Inflammatory macrophage treated with lipopolysaccharide for 1 hour (primary cell): ENCODE results near the gene PANK4.

ENCODE experiments used
- DNase-seq, 2 donors: peaks; one replicate each; pipeline ENCODE4 v3.0.0-alpha.2; 2020 to 2022

Gene PANK4

GRCh38 chr1:2494323-2494693, 32.1 kb downstream of the PANK4 start:
- DNase-seq, result no peak

GRCh38 chr1:2493691-2494322, 32.6 kb downstream of the PANK4 start:
- DNase-seq, result no peak

- no peak for DNase-seq
These were observed 33.2 kb downstream of the PANK4 start for GRCh38 chr1:2493218-2493617.

GRCh38 chr1:2492091-2492490, 34.3 kb downstream of the PANK4 start:
- no peak for DNase-seq

- no peak for DNase-seq
These were observed 36.8 kb downstream of the PANK4 start for GRCh38 chr1:2489615-2490014.

GRCh38 chr1:2488688-2489087, 37.7 kb downstream of the PANK4 start:
- no peak for DNase-seq

- DNase-seq, result no peak
These were observed 39.8 kb downstream of the PANK4 start for GRCh38 chr1:2486558-2486957.

GRCh38 chr1:2486041-2486440, 40.4 kb downstream of the PANK4 start:
- no peak for DNase-seq

GRCh38 chr1:2483970-2484369, 42.4 kb downstream of the PANK4 start:
- no peak for DNase-seq

- DNase-seq, result no peak
These were observed 43.4 kb downstream of the PANK4 start for GRCh38 chr1:2483026-2483425.

GRCh38 chr1:2482588-2482987, 43.8 kb downstream of the PANK4 start:
- no peak for DNase-seq

- no peak for DNase-seq
These were observed 44.5 kb downstream of the PANK4 start for GRCh38 chr1:2481885-2482284.

- DNase-seq, result no peak
These were observed 45.4 kb downstream of the PANK4 start for GRCh38 chr1:2480986-2481364.

GRCh38 chr1:2480236-2480985, 46.0 kb downstream of the PANK4 start:
- no peak for DNase-seq

- no peak for DNase-seq
These were observed 46.8 kb downstream of the PANK4 start for GRCh38 chr1:2479618-2480017.

GRCh38 chr1:2479186-2479585, 47.2 kb downstream of the PANK4 start:
- DNase-seq, result no peak

- no peak for DNase-seq
These were observed 48.5 kb downstream of the PANK4 start for GRCh38 chr1:2477791-2478499.

GRCh38 chr1:2477309-2477708, 49.1 kb downstream of the PANK4 start:
- no peak for DNase-seq

GRCh38 chr1:2476061-2476999, 50.1 kb downstream of the PANK4 start, which contains the start of gene PLCH2:
Gene PLCH2 (plus strand): TSS chr1:2476289. CDS start chr1:2476589, 300 bp downstream.
- DNase-seq, result no peak

GRCh38 chr1:2475571-2475970, 50.8 kb downstream of the PANK4 start:
- no peak for DNase-seq

GRCh38 chr1:2474933-2475371, 51.4 kb downstream of the PANK4 start:
- DNase-seq, result no peak

GRCh38 chr1:2474104-2474844, 52.1 kb downstream of the PANK4 start:
- no peak for DNase-seq
